Measurements from ENCODE around the gene PIANP. TPM values are rescaled to one million over a fixed set of nuclear protein-coding genes. Genes with fewer than 3 reads are reported as not detected.

The PIANP gene
- total RNA-seq, 1 donor from 2014 or later: 0.32 TPM

GRCh38 chr12:6730169-6730568, 29.6 kb upstream of the PIANP start:
- Histone ChIP-seq H3K27ac (no peak overlapping the region), H3K27me3 (no peaks in the 10 kb centered on the region), H3K9ac (no peak overlapping the region), H3K79me2 (ENCODE audit: low read depth) (no peaks in the 10 kb centered on the region), H3K4me3 (no peak overlapping the region), H2AFZ (replicated peaks) (no peak overlapping the region), H3F3A (ENCODE audit: low read depth) (peaks cover 5% of the 10 kb centered on the region), H4K20me1 (ENCODE audit: low read depth) (no peaks in the 10 kb centered on the region), H3K4me1 (no peaks in the 10 kb centered on the region), H3K36me3 (no peaks in the 10 kb centered on the region), H3K4me2 (no peak overlapping the region), H3K9me3 (ENCODE audit: low read depth) (no peaks in the 10 kb centered on the region)
- Mint-ChIP-seq H3K27ac (no peak overlapping the region), H3K9me3 (no peaks in the 10 kb centered on the region), H3K27me3 (ENCODE audit: insufficient read depth, low read depth) (peaks cover 2% of the 10 kb centered on the region), H3K4me1 (peaks cover 3% of the 10 kb centered on the region), H3K4me3 (no peak overlapping the region), H3K36me3 (peaks cover 18% of the 10 kb centered on the region)
- TF ChIP-seq CTCF (IDR thresholded peaks at IDR 0.05) (no peak), EZH2 (IDR thresholded peaks at IDR 0.05) (no peak), EZH2phosphoT487 (IDR thresholded peaks at IDR 0.05) (no peak)
- no peak for DNase-seq (ENCODE audit: low spot score)

DNA sequence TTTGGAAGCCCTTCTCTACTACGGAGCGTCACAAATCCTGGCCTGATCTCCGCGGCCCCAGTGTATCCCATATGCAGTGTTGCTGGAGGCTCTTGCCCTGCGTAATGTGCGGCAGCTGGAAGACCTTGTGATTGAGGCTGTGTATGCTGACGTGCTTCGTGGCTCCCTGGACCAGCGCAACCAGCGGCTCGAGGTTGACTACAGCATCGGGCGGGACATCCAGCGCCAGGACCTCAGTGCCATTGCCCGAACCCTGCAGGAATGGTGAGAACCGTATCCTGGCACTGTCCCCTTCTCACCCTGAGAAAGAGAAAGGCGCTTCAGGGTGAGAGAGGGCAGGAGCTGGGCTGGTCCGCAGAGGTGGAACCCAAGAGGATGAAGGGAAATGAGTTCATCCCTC, 28.6 kb upstream of the PIANP start:
- DNase-seq (ENCODE audit: low spot score): no peak
- no peak overlapping the region for H3K27ac ChIP-seq

DNA sequence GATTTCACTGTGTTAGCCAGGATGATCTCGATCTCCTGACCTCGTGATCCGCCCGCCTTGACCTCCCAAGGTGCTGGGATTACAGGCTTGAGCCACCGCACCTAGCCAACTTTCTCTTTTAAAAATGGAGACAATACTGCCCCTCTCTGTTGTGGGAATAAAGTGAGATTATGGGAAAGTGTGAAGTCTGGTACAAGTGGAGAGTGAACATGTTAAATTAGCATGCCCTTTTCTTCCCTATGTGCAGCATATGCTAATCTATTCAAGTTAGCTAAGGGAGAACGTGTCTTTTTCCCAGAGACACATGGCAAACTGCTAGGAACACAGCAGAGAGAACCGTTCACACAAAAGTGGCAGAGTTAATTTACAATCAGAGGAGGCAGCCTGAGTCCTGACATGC, 24.7 kb upstream of the PIANP start:
- Mint-ChIP-seq H3K27me3 (ENCODE audit: insufficient read depth, low read depth) (no peaks in the 10 kb centered on the region), H3K9me3 (no peaks in the 10 kb centered on the region), H3K4me1 (peaks cover 10% of the 10 kb centered on the region), H3K36me3 (peaks cover 13% of the 10 kb centered on the region), H3K4me3 (peak overlapping the region; percentile 88), H3K27ac (no peak overlapping the region)
- no peak for TF ChIP-seq CTCF (IDR thresholded peaks at IDR 0.05)
- TF ChIP-seq EZH2 (IDR thresholded peaks at IDR 0.05): no peak
- no peak for TF ChIP-seq EZH2phosphoT487 (IDR thresholded peaks at IDR 0.05)
- no peaks in the 10 kb centered on the region for H3K9me3 ChIP-seq (ENCODE audit: low read depth)
- H3K27ac ChIP-seq: no peak overlapping the region
- H4K20me1 ChIP-seq (ENCODE audit: low read depth): no peaks in the 10 kb centered on the region
- H3K4me1 ChIP-seq: peaks cover 7% of the 10 kb centered on the region
- H3K9ac ChIP-seq: no peak overlapping the region
- no peak overlapping the region for H2AFZ ChIP-seq (replicated peaks)
- DNase-seq (ENCODE audit: low spot score): no peak
- no peaks in the 10 kb centered on the region for H3K27me3 ChIP-seq
- H3K4me3 ChIP-seq: no peak overlapping the region
- peaks cover 22% of the 10 kb centered on the region for H3F3A ChIP-seq (ENCODE audit: low read depth)
- H3K79me2 ChIP-seq (ENCODE audit: low read depth): peaks cover 5% of the 10 kb centered on the region
- no peaks in the 10 kb centered on the region for H3K36me3 ChIP-seq
- no peak overlapping the region for H3K4me2 ChIP-seq

More for the DNA sequence above, 28.6 kb upstream of the PIANP start:
- no peak overlapping the region for H3K27ac Mint-ChIP-seq
- Histone ChIP-seq H2AFZ (replicated peaks) (no peak overlapping the region), H3K9me3 (ENCODE audit: low read depth) (no peaks in the 10 kb centered on the region), H3K36me3 (no peaks in the 10 kb centered on the region), H3K4me2 (no peak overlapping the region), H4K20me1 (ENCODE audit: low read depth) (no peaks in the 10 kb centered on the region), H3K9ac (no peak overlapping the region), H3K27me3 (no peaks in the 10 kb centered on the region), H3K79me2 (ENCODE audit: low read depth) (peaks cover 5% of the 10 kb centered on the region), H3F3A (ENCODE audit: low read depth) (peaks cover 9% of the 10 kb centered on the region), H3K4me3 (no peak overlapping the region), H3K4me1 (peaks cover 7% of the 10 kb centered on the region)
- no peak overlapping the region for H3K4me3 Mint-ChIP-seq
- peaks cover 2% of the 10 kb centered on the region for H3K27me3 Mint-ChIP-seq (ENCODE audit: insufficient read depth, low read depth)
- no peaks in the 10 kb centered on the region for H3K9me3 Mint-ChIP-seq
- H3K36me3 Mint-ChIP-seq: peaks cover 18% of the 10 kb centered on the region
- no peak for TF ChIP-seq EZH2phosphoT487 (IDR thresholded peaks at IDR 0.05)
- no peak for TF ChIP-seq EZH2 (IDR thresholded peaks at IDR 0.05)
- no peak for TF ChIP-seq CTCF (IDR thresholded peaks at IDR 0.05)
- H3K4me1 Mint-ChIP-seq: peaks cover 8% of the 10 kb centered on the region

Measured in neural progenitor cell (in vitro differentiated cells).